ENCODE measurements around the gene CARM1. TPM values are rescaled to one million over a fixed set of nuclear protein-coding genes. Genes with fewer than 3 reads are reported as not detected.

The CARM1 gene
- total RNA-seq, 1 experiment from 2014 or later = 117 TPM

- Histone ChIP-seq H3K36me3 (replicated peaks; ENCODE audit: control insufficient read depth, insufficient read depth, low read length) (peaks cover 15% of the 10 kb centered on the region), H3K27me3 (ENCODE audit: control insufficient read depth, insufficient read depth, low read length) (no peaks in the 10 kb centered on the region), H3K4me3 (ENCODE audit: insufficient read depth, low read depth, low read length) (no peak overlapping the region)
- peak; percentile 43 for DNase-seq
These were observed 48.3 kb downstream of the CARM1 start for GRCh38 chr19:10919352-10920287.

- H3K27me3 ChIP-seq (ENCODE audit: control insufficient read depth, insufficient read depth, low read length) = no peaks in the 10 kb centered on the region
- DNase-seq = peak; percentile 27
- H3K36me3 ChIP-seq (replicated peaks; ENCODE audit: control insufficient read depth, insufficient read depth, low read length) = peaks cover 15% of the 10 kb centered on the region
- H3K4me3 ChIP-seq (ENCODE audit: insufficient read depth, low read depth, low read length) = no peak overlapping the region
These were observed 48.9 kb downstream of the CARM1 start for GRCh38 chr19:10920288-10920655.

GRCh38 chr19:10920781-10921180 lies 49.4 kb downstream of the CARM1 start:
- Histone ChIP-seq H3K4me3 (ENCODE audit: insufficient read depth, low read depth, low read length) (no peak overlapping the region), H3K36me3 (replicated peaks; ENCODE audit: control insufficient read depth, insufficient read depth, low read length) (peaks cover 19% of the 10 kb centered on the region), H3K27me3 (ENCODE audit: control insufficient read depth, insufficient read depth, low read length) (no peaks in the 10 kb centered on the region)
- peak; percentile 43 for DNase-seq

GRCh38 chr19:10921199-10921909 lies 50.0 kb downstream of the CARM1 start:
- Histone ChIP-seq H3K36me3 (replicated peaks; ENCODE audit: control insufficient read depth, insufficient read depth, low read length) (peaks cover 19% of the 10 kb centered on the region), H3K27me3 (ENCODE audit: control insufficient read depth, insufficient read depth, low read length) (no peaks in the 10 kb centered on the region), H3K4me3 (ENCODE audit: insufficient read depth, low read depth, low read length) (no peak overlapping the region)
- DNase-seq = peak; percentile 55

- peak; percentile 72 for DNase-seq
- Histone ChIP-seq H3K27me3 (ENCODE audit: control insufficient read depth, insufficient read depth, low read length) (no peaks in the 10 kb centered on the region), H3K36me3 (replicated peaks; ENCODE audit: control insufficient read depth, insufficient read depth, low read length) (peaks cover 17% of the 10 kb centered on the region), H3K4me3 (ENCODE audit: insufficient read depth, low read depth, low read length) (no peak overlapping the region)
These were observed 50.7 kb downstream of the CARM1 start for GRCh38 chr19:10921910-10922637.

- no peaks in the 10 kb centered on the region for H3K27me3 ChIP-seq (ENCODE audit: control insufficient read depth, insufficient read depth, low read length)
- peaks cover 20% of the 10 kb centered on the region for H3K36me3 ChIP-seq (replicated peaks; ENCODE audit: control insufficient read depth, insufficient read depth, low read length)
- peak; percentile 48 for DNase-seq
- H3K4me3 ChIP-seq (ENCODE audit: insufficient read depth, low read depth, low read length) = no peak overlapping the region
These were observed 51.3 kb downstream of the CARM1 start for GRCh38 chr19:10922638-10923014.

GRCh38 chr19:10923260-10924112 lies 52.1 kb downstream of the CARM1 start:
- Histone ChIP-seq H3K36me3 (replicated peaks; ENCODE audit: control insufficient read depth, insufficient read depth, low read length) (peaks cover 17% of the 10 kb centered on the region), H3K4me3 (ENCODE audit: insufficient read depth, low read depth, low read length) (no peak overlapping the region), H3K27me3 (ENCODE audit: control insufficient read depth, insufficient read depth, low read length) (no peaks in the 10 kb centered on the region)
- DNase-seq = peak; percentile 39

- H3K27me3 ChIP-seq (ENCODE audit: control insufficient read depth, insufficient read depth, low read length) = no peaks in the 10 kb centered on the region
- no peak for DNase-seq
- H3K4me3 ChIP-seq (ENCODE audit: insufficient read depth, low read depth, low read length) = no peak overlapping the region
- peaks cover 10% of the 10 kb centered on the region for H3K36me3 ChIP-seq (replicated peaks; ENCODE audit: control insufficient read depth, insufficient read depth, low read length)
These were observed 53.2 kb downstream of the CARM1 start for GRCh38 chr19:10924597-10924996.

- Histone ChIP-seq H3K36me3 (replicated peaks; ENCODE audit: control insufficient read depth, insufficient read depth, low read length) (peaks cover 11% of the 10 kb centered on the region), H3K4me3 (ENCODE audit: insufficient read depth, low read depth, low read length) (peak overlapping the region; percentile 95), H3K27me3 (ENCODE audit: control insufficient read depth, insufficient read depth, low read length) (no peaks in the 10 kb centered on the region)
- no peak for DNase-seq
These were observed 56.6 kb downstream of the CARM1 start for GRCh38 chr19:10927730-10928562.

- DNase-seq = peak; percentile 99
- Histone ChIP-seq H3K36me3 (replicated peaks; ENCODE audit: control insufficient read depth, insufficient read depth, low read length) (peaks cover 11% of the 10 kb centered on the region), H3K27me3 (ENCODE audit: control insufficient read depth, insufficient read depth, low read length) (no peaks in the 10 kb centered on the region), H3K4me3 (ENCODE audit: insufficient read depth, low read depth, low read length) (peak within 1 kb of the TSS; percentile 95)
These were observed 57.4 kb downstream of the CARM1 start, which contains the start of the genes TIMM29 and YIPF2 for GRCh38 chr19:10928563-10929401. Gene TIMM29, plus strand, starts transcription at chr19:10928811. Its CDS starts 12 bp downstream, at chr19:10928823. Gene YIPF2, minus strand, starts transcription at chr19:10928639. Its CDS starts 229 bp downstream, at chr19:10928410.

- H3K27me3 ChIP-seq (ENCODE audit: control insufficient read depth, insufficient read depth, low read length) = no peaks in the 10 kb centered on the region
- peak; percentile 66 for DNase-seq
- H3K36me3 ChIP-seq (replicated peaks; ENCODE audit: control insufficient read depth, insufficient read depth, low read length) = peaks cover 11% of the 10 kb centered on the region
- peak overlapping the region; percentile 95 for H3K4me3 ChIP-seq (ENCODE audit: insufficient read depth, low read depth, low read length)
These were observed 58.0 kb downstream of the CARM1 start for GRCh38 chr19:10929402-10929794.

GRCh38 chr19:10935371-10936059 lies 64.2 kb downstream of the CARM1 start:
- no peak for DNase-seq
- H3K36me3 ChIP-seq (replicated peaks; ENCODE audit: control insufficient read depth, insufficient read depth, low read length) = peaks cover under 1% of the 10 kb centered on the region
- H3K27me3 ChIP-seq (ENCODE audit: control insufficient read depth, insufficient read depth, low read length) = no peaks in the 10 kb centered on the region
- no peak overlapping the region for H3K4me3 ChIP-seq (ENCODE audit: insufficient read depth, low read depth, low read length)
